CMK (cell line): ENCODE data around the gene UBE2Q2.
"Not testable (repeated sequence)": the region's sequence is repeated elsewhere in the genome, so short reads cannot be mapped to it uniquely, and the experiment has no call there.

ENCODE experiments used
- DNase-seq: peaks from one replicate; pipeline ENCODE4 v3.0.0-alpha.2; 2010; ENCODE audit warnings: low read depth

The UBE2Q2 gene

DNA sequence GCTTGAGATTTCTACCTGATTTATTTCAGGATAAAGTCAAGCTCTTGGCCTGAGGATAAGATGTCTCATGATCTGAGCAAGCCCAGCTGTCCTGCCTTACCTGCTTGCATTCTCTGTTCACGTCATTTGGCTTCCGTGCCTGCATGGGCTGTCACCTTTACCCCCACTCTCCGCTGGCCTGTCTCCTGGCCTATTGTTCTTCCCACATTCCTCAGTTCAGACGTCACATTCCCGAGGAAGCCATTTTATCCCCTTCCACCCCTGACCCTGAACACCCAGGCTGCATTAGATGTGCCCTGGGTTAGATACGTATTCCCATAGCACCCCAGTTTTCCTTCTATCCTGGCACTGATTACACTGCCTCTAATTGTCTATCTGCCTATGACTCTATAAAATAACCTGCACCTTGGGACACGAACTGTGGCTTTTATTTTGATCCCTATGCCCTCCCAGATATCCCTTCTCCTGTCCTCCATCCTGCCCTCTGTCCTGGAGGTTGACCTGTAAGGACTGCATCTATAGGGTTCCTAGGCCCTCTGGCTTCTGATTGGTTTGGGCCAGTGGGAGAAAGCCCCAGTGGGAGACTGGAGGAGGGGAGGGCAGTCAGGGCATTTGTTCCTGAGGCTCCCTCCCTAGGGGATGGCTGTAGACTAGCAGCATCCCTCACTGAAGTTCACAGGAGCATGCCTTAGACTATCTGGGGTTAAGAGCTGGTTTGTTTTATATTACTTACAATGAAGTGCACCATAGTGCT lies 19.2 kb upstream of the UBE2Q2 start:
- no peak for DNase-seq

DNA sequence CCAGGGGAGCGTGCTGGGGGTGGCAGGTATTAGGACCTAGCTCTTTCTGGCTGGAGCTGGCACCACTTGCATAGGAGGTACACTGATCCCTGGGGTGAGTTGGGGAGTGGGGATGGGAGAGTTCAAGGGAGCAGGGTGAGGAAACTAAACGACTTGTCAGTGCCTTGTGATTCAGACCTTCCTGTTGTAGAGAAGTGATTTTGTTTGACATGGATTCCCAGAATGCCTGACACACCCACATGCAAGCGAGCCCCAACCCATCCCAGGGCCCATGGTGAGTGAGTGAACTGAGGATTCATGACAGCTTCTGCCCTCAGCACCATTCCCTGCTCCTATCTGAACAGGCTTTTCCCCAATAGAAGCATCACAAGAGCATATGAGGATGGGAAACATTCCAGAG lies 15.6 kb upstream of the UBE2Q2 start:
- DNase-seq, result no peak

DNA sequence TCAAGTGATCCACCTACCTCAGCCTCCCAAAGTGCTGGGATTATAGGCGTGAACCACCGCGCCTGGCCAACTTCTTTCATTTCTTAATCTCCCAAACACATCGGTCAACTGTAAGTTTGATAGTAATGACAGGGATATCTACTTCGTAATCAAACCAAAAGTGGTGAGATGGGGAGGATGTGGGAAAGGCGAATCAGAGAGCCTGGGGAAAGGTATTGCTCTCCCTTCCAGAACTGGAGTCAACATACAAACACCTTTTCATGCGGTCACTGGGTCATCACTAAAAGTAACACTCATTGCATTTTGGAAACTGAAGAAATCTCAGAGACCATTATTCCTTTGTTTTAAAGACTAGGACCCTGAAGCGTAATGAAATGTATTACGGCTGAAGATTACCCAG lies 14.8 kb upstream of the UBE2Q2 start:
- DNase-seq, result no peak

DNA sequence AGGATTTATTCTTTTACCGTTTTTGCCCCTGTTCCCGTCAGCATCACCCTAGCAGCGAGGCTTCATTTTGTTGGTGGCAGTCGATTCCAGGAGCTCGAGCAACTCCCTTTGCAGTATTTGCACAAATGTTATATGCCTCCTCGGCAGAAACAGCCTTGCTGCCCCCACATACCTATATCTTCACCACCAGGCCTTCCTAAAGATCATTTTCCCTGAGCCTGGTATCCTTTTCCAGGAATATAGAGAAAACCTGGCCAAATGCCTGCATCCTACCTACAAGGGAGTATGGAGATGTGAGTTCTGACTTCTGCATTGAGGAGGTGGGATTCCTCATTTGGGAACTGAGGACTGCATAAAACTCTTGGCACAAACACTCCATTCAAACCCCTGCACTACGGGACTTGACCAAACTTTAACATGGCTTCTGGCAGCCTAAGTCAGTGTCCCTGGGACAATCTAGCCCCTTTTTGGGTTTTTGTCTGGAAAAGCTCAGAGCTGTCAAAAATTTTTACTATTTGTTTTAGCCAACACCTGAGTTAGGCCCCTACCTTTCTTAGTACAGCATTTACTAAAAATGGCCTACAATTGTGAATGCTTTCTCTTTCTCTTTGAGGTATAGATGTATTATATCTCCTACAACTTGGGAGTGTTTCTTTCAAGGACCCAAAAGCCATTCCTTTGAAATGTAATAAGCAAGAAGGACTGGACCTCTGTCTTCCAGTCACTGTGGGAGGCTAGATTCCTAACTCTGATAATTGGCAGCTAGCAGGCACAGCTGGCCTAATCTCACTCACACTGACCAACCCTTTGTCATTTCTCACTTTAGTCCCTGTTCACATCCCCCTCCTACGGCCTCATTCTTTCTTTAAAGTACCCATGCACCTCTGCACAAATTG lies 12.1 kb upstream of the UBE2Q2 start:
- DNase-seq, result no peak

GRCh38 chr15:75831806-75832102 lies 11.5 kb upstream of the UBE2Q2 start:
- DNase-seq, result no peak

- DNase-seq, result no peak
These were observed 11.1 kb upstream of the UBE2Q2 start for GRCh38 chr15:75832114-75832513.

DNA sequence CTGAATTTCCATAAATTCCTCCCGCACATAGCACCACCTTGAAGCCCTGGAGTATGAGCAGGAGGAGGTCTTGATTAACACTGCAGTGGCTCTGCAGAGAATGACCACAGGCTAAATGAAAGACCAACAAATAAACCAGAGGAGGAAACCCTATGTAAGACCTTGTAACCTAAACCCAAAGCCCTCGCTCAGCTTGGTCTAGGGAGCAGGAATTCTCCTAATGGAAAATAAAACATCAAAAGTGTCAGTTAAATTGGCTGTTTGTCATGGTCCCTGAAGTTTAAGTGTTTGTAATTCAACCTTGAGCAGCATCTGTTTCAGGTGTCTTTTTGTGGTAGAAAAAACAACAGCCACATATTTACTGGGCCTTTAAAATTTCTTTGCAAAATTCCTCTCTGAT lies 9.2 kb upstream of the UBE2Q2 start:
- no peak for DNase-seq

- no peak for DNase-seq
These were observed 7.0 kb upstream of the UBE2Q2 start for GRCh38 chr15:75835990-75836958.

DNA sequence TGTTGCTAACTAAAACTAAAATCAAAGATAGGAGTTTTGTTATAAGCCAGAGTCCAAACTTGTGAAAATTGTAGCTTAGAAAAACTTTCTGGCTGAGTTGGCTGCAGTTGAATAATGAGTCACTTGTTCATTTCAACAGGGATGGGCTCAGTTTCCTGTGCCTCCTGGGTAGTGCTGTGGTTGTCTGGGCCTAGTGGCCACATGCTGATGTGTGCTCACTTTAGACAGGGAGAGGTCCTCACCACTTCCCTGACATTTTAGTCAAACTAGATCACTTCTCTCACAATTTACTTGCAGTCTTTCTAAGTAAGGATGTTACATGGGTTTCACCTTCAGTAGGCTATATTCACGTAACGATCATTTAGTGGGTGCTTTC lies 6.3 kb upstream of the UBE2Q2 start:
- DNase-seq, result no peak

DNA sequence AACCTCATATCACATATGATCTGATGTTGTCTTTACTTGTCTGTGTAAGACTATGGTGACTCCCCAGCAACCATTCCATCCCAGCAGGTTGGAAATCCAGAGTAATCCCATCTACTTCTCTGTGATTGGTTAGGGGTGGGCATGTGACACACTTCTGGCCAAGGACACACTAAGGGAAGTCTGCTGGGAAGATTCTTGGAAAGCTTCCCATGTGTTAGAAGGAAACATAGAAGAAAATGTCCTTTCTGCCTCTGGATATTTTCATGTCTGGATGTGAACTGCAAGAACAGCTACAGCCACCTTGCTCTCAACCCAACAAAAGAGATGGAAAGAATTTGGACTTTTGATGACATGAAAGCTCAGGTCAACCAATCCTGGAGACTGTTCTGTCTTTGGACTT lies 2.6 kb upstream of the UBE2Q2 start:
- DNase-seq, result no peak

- no peak for DNase-seq
These were observed 1.6 kb upstream of the UBE2Q2 start for GRCh38 chr15:75841626-75842025.

DNA sequence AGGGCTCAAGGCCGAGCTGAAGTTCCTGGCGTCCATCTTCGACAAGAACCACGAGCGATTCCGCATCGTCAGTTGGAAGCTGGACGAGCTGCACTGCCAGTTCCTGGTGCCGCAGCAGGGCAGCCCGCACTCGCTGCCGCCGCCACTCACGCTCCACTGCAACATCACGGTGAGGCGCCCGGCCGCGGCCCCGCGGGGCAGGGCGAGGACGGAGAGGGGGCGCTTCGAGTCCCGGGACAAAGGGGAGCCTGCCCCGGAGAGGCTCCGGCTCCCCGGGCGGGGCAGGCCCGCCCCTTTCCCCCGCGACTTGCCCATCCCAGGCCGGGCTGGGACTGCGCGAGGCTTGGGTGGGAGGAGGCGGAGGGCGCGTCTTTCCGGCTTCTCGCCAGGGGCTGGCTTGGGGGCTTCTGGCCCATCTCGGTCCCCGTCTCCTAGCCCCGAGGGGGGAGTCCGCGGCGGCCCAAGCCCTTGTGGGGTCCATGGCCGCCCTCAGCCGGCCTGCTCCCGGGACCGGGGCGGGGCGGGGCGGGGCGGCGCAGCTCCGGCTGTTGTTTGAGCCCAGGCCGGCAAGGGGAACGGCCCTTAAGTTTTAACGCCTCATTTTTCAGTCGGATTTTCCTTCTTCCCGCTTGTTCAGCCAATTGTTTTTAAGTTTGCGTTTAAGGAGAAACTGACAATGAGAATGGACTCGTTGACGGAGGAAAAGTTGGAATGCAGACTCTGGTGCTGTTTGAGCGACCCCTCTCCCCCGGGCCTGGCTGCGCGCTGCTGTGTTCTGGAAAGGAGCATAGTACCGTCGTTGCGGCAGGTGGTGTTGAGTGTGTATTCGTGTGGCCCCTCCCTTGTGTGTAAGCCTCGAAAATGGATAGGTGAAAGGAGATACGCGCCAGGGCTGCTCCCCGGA lies 683 bp downstream of the UBE2Q2 start:
- DNase-seq, result peak; percentile 29

DNA sequence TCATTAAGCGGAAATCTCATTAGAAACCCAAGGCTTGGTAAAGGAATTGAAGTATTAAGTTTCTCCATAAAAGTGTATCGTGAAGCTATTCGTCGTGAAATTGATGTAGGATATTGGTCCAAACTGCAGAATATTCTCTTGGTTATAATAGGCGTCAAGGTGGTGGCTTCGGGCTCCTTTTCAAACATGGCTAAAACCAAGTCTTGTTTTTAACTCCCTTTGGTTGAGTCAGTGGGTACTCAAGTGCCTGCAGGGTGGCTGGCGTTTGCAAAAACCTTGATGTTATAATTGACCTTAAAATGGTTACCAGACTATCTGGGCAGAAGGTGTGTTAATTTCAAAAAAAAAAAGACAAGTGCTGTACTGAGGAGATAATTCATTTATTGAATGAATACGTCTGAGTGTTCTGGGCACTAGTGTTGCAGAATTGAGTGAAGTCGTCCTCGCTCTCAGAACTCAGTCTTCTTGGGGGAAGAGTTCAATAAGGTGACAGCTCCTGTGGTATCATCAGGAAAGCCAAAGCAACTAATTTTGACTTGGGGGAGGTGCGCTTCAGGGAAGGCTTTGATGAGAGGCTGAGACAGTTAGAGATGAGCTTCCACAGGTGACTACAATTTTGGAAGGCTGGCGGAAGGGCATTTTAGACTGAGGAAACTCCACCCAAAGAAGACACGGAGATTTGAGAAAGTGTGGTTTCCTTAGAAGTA lies 1.5 kb downstream of the UBE2Q2 start:
- no peak for DNase-seq

- no peak for DNase-seq
These were observed 5.9 kb downstream of the UBE2Q2 start for GRCh38 chr15:75849167-75849566.

GRCh38 chr15:75850708-75851107 lies 7.5 kb downstream of the UBE2Q2 start:
- DNase-seq, result no peak

GRCh38 chr15:75851566-75851965 lies 8.3 kb downstream of the UBE2Q2 start:
- not testable (repeated sequence) for DNase-seq

DNA sequence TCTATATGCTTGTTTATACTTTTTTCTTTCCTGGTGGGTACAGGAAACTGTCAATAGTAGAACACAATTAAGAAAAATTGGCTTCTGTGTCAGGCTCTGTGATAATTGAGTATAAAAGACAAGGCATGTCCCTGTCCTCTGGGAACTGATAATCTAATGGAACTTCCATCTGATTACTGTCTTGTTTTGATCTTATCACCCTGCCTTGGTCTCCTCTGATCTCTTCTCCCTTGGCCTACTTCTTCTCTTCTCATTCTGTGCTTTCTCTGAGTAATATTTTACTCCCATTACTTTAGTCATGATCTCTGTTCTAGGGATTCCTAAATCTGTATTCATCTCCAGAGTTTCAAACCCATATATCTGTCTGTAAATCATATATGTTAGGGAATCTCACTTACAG lies 14.6 kb downstream of the UBE2Q2 start:
- DNase-seq, result no peak

GRCh38 chr15:75861750-75862402 lies 18.6 kb downstream of the UBE2Q2 start:
- no peak for DNase-seq

DNA sequence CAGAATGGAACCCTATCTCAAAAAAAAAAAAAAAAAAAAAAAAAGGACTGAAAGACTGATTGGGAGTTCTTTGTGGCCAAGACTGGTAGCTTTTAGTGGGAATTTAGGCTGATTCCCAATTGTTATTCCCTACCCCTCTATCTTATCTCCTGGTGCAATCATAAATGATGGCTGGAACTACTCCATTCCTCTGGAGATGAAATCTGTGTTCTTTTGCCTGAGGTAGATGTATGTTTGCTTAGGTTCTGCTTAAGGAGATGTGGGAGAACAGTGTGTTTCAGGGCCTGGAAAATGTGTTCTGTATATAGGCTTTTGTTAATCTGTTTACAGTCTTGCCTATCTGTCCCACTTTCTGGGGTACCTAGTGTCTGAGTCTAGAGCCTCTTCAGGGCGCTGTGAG lies 19.5 kb downstream of the UBE2Q2 start:
- no peak for DNase-seq
